Fibroblast of villous mesenchyme (primary cell): ENCODE measurements around the gene CMYA5. TPM values are rescaled to one million over a fixed set of nuclear protein-coding genes. Genes with fewer than 3 reads are reported as not detected.

ENCODE experiments used
- DNase-seq: peaks from one replicate; pipeline ENCODE4 v3.0.0-alpha.2; 2010; ENCODE audit warnings: low read depth
- H3K4me3 ChIP-seq: 2 replicates; pipeline ENCODE4 v1.5.1; 2011; ENCODE audit warnings: low read depth, mild to moderate bottlenecking, low read length
- total RNA-seq: library from RNA; depleted of rRNA; stranded (reverse); fragments of >200 nt; gene quantifications from 2 replicates; pipeline ENCODE4 v1.2.3, GENCODE V29; 2012
- TF ChIP-seq, protein P1 (sequence below): IDR thresholded peaks from 2 replicates; pipeline ENCODE4 v1.5.1; 2012; ENCODE audit warnings: low read depth, mild to moderate bottlenecking, low read length; ENCODE audit not compliant: insufficient read depth

The CMYA5 gene
- total RNA-seq, 1 donor, result 1.7 TPM

DNA sequence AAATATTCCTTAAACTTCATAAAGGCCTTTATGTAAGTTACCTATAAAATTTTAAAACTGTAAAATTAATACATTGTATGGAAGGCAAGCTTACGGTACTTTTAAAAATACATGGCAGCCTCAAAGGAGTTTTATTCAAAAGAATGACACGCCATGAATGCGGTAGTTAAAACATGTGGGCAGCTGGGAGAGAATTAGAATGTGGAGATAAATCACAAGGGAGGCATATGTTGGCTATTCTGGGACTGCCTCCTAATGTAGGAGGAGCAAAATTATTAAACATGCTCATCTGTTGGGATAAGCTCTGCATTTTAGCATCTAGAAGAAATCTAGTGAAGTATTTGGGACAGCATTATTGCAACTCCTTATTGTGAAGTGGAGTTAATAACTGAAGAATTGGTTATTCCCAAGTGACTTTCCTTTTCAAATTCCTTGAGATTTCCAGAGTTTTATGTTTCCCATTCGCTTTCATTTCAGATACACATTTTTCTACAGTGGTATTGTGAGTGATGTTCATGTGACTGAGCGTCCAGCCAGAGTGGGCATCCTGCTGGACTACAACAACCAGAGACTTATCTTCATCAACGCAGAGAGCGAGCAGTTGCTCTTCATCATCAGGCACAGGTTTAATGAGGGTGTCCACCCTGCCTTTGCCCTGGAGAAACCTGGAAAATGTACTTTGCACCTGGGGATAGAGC, 109.4 kb downstream of the CMYA5 start:
- H3K4me3 ChIP-seq, result no peak overlapping the region
- no peak for DNase-seq
- TF ChIP-seq, protein P1, sequence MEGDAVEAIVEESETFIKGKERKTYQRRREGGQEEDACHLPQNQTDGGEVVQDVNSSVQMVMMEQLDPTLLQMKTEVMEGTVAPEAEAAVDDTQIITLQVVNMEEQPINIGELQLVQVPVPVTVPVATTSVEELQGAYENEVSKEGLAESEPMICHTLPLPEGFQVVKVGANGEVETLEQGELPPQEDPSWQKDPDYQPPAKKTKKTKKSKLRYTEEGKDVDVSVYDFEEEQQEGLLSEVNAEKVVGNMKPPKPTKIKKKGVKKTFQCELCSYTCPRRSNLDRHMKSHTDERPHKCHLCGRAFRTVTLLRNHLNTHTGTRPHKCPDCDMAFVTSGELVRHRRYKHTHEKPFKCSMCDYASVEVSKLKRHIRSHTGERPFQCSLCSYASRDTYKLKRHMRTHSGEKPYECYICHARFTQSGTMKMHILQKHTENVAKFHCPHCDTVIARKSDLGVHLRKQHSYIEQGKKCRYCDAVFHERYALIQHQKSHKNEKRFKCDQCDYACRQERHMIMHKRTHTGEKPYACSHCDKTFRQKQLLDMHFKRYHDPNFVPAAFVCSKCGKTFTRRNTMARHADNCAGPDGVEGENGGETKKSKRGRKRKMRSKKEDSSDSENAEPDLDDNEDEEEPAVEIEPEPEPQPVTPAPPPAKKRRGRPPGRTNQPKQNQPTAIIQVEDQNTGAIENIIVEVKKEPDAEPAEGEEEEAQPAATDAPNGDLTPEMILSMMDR, result no peak

DNA sequence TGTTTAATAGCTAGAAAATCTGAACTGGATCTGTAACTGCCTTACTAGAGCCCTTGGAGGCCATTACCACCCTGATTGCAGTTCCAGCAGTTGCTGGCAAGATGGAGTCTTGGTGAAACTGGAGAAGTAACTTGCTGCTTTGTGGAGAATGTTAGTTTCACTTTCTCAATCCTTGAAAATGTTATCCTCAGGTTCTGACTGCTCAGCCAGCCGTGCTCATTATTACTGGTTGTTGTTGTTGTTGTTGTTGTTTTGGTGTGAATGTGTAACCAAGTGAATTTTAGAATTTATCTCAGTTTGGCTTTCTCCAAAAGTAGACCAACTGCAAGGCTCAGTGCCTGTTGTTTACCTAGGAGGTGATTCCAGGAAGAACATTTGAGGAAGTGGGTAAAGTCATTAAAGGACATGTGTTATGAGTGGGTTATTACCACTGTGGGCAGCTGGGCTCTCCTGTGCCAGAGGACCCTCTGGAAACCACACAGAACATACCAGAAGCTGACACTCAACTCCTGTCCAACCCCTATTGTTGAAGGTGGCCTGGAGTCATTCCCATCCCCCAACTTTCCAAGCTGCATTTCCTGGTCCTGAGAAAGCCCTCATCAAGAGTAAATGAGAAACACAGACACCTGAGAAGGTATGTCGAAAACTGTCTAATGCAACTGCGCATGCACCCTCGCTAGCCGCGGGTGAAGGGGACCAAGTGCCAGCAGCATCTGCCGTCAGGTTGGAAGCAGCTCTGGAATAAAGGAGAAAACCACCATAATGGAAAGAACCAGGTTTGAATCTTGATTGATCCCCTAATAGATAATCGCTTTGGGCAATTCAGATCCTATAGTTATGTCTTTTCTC, 111.6 kb downstream of the CMYA5 start:
- peak; percentile 26 for DNase-seq
- TF ChIP-seq, protein P1, result no peak
- H3K4me3 ChIP-seq, result no peak overlapping the region

DNA sequence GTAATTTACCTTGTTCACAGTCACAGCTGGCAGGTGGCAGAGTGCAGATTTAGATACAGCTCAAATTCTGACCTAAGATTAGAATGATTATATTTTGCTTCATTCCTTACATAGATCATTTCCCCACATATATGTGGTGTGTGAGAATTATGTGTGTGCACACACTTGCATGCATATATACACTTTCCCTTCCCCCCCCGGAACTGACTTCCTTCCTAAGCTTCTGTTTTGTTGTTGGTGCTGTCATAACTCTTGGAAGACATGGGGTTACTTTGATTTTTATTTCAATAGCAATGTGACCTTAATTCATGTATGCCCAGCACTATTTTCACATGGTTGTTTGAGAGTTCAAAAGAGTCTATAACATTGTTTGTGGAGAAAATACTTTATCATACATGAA, 112.8 kb downstream of the CMYA5 start:
- TF ChIP-seq, protein P1, result no peak
- no peak for DNase-seq
- H3K4me3 ChIP-seq, result no peak overlapping the region

DNA sequence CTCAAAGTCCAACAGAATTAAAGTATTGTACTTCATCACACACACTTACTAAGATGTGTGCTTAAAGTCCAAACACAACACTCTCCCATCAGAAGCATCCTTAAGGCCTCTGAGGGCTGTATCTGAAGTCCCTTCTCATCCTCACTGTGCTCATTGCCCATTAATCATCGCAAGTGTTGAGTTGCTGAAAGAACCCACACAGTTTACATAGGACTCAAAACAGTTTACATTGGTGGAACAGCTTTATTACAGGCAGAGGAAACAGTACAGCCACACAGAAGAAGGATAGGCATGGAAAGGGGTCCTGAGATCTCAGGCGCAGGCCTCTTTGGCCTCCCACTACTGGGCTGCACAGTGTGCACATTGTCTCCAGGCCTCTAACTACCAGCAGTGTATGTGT, 113.4 kb downstream of the CMYA5 start:
- no peak overlapping the region for H3K4me3 ChIP-seq
- TF ChIP-seq, protein P1, result no peak
- no peak for DNase-seq

DNA sequence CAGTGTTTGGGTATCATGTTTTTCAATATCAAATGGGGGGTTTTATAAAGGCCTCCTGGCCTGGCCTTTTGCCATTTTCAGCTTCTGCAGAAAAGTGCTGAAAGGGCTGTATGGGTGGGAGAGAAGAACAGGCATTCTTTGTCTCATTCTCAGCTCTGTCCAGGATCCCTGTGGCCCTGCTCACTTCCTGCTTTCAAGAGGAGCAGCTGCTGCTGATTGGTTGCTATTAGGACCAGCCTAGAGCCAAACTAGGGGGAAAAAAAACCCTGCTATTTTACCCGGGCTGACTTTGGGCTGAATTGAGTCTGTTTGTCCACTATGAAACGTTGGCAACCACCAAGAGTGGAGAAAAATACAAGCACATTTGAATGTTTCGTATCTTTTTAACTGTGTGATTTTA, 117.1 kb downstream of the CMYA5 start:
- H3K4me3 ChIP-seq, result no peak overlapping the region
- DNase-seq, result no peak
- TF ChIP-seq, protein P1, result no peak

DNA sequence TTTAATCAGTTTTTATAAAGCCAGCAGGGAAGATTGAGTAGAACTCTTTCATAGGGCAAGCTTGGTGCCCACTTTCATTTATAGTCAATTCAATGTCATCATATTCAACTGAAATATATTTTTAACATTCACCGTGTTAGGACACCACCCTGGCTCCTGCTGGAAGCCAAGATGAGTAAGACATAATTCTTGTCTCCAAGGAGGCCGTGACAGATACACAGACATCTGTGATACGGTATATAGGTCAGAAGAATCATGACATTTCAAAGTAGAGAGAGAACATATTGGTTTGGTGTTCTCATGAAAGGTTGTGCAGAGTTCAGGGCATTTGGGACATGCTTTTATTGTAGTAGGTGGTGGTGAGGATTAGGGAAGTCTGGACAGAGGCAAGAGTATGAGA, 120.1 kb downstream of the CMYA5 start:
- DNase-seq, result no peak
- H3K4me3 ChIP-seq, result no peak overlapping the region
- TF ChIP-seq, protein P1, result no peak
